HG02759 (cell line): Measurements from ENCODE around the gene HSPB6.

Experiments used
- ATAC-seq: cut with Tn5 transposase; IDR thresholded peaks from one replicate; pipeline ENCODE4 v1.9.1; 2021; ENCODE audit warnings: mild to moderate bottlenecking, moderate library complexity; ENCODE audit not compliant: unreplicated experiment

The HSPB6 gene

DNA sequence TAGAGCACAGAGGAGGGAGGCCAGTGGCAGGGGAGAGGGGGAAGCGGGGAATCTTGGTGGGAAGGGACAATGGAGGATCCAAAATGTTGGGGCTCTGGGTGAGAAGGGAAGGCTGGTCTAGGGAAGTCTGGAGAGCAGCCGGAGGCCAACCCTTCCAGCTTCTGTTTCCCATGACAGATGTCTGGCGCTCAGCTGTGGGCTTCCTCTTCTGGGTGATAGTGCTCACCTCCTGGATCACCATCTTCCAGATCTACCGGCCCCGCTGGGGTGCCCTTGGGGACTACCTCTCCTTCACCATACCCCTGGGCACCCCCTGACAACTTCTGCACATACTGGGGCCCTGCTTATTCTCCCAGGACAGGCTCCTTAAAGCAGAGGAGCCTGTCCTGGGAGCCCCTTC, 10.3 kb downstream of the HSPB6 start:
- ATAC-seq, result no peak

- ATAC-seq, result no peak
Measured at GRCh38 chr19:35746087-35746462, 10.8 kb downstream of the HSPB6 start.

GRCh38 chr19:35745328-35746086, 11.3 kb downstream of the HSPB6 start, which contains the start of the genes PSENEN and U2AF1L4:
TSS of gene PSENEN (plus strand) at chr19:35745651. CDS start at chr19:35745931, 280 bp downstream.
TSS of gene U2AF1L4 (minus strand) at chr19:35745418. CDS start at chr19:35745391, 27 bp downstream.
- peak; percentile 47 for ATAC-seq

GRCh38 chr19:35744430-35745327, 12.2 kb downstream of the HSPB6 start:
- peak; percentile 36 for ATAC-seq

- no peak for ATAC-seq
Measured at GRCh38 chr19:35743640-35744429, 13.0 kb downstream of the HSPB6 start.

DNA sequence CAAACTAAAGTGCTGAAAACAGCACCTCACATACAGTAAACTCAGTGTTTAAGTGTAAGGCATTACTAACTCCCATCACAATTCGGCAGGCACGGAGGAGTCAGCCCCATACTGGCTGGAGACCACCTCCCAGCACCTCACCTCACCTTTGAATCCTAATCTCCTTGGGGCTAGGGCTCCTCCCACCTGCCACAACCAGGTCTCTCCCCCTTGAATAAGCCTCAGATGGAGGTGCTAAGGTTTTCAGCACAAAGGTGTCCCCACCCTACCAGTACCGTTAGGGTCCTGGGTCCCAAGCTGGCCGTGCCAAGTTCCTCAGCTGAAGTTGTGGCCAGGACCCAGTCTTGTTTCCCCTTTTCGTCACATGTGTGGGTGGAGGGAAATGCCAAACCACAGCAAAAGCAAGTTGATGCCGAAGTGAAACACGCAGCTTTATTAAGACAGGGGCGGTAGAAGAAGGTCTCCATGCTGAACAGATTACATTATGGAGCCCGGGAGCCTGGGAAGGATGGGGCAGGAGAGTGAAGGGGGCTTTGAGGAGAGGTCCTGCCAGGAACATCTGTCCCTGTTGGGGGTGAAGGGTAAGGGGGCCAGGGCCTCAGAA, 14.6 kb downstream of the HSPB6 start, which contains the start of gene IGFLR1:
IGFLR1 (minus strand) TSS at position 332 of the 604 bp plus-strand sequence. CDS start 1,272 bp downstream, outside the sequence.
- no peak for ATAC-seq

DNA sequence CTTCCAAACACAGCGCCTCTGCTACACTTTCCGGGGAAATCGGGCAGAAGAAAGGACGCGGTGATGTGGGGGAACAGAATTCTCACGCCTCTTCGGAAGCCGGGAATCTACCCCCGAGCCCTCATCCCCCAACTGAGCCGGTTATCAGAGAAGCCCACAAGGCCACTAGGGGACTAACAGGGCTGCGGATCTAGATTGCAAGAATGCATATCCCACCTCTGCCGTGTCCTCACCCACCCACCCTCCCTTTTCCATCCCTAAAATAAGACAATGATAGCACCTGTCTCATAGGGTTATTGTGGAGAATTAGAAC, 15.7 kb downstream of the HSPB6 start:
- no peak for ATAC-seq

- peak; percentile 62 for ATAC-seq
Measured at GRCh38 chr19:35740423-35741202, 16.2 kb downstream of the HSPB6 start.

DNA sequence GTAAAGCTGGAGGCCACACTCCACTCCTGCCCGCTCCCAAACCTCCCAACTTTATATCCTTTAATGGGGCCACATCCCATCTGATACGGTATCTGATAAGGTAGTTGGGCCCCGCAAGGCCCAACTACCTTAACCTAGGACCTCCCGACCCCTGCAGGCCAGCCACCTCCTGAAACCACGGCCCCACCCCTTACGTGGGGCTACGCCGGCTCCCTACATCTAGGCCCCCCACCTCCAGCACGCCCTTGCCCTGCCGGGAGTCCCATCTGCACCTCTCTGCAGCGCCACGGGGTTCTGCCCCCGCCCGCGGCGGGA, 16.8 kb downstream of the HSPB6 start:
- no peak for ATAC-seq

GRCh38 chr19:35739275-35740107, 17.3 kb downstream of the HSPB6 start:
- ATAC-seq, result no peak

- no peak for ATAC-seq
Measured at GRCh38 chr19:35738887-35739229, 18.0 kb downstream of the HSPB6 start.

DNA sequence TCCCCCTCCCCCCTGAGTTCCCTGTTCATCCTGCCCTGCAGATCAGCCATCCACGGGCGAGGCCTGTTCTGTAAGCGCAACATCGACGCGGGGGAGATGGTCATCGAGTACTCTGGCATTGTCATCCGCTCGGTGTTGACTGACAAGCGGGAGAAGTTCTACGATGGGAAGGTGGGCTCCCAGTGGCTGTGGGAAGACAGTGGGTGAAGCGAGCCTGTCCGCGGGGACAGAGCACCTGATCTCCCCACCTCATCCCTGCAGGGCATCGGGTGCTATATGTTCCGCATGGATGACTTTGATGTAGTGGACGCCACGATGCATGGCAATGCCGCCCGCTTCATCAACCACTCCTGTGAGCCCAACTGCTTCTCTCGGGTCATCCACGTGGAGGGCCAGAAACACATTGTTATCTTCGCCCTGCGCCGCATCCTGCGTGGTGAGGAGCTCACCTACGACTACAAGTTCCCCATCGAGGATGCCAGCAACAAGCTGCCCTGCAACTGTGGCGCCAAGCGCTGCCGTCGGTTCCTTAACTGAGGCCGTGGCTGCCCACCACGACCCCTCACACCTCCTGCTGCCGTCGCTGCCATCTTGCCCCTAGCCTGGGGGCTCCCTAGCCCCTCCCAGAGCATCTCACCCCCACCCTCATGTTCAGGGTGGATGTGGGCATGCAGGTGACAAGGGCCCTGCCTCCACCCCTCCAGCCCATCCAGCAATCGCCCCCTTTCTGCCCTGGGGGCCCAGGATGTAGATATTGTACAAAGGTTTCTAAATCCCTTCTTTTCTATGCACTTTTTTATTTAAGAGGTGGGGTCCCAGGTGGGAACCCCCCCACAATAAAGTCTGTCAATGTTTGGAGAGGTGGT, 18.6 kb downstream of the HSPB6 start:
- ATAC-seq, result no peak

- ATAC-seq, result no peak
Measured at GRCh38 chr19:35736913-35737886, 19.6 kb downstream of the HSPB6 start.

- no peak for ATAC-seq
Measured at GRCh38 chr19:35734889-35735288, 21.9 kb downstream of the HSPB6 start.

- ATAC-seq, result no peak
Measured at GRCh38 chr19:35734273-35734672, 22.6 kb downstream of the HSPB6 start.

DNA sequence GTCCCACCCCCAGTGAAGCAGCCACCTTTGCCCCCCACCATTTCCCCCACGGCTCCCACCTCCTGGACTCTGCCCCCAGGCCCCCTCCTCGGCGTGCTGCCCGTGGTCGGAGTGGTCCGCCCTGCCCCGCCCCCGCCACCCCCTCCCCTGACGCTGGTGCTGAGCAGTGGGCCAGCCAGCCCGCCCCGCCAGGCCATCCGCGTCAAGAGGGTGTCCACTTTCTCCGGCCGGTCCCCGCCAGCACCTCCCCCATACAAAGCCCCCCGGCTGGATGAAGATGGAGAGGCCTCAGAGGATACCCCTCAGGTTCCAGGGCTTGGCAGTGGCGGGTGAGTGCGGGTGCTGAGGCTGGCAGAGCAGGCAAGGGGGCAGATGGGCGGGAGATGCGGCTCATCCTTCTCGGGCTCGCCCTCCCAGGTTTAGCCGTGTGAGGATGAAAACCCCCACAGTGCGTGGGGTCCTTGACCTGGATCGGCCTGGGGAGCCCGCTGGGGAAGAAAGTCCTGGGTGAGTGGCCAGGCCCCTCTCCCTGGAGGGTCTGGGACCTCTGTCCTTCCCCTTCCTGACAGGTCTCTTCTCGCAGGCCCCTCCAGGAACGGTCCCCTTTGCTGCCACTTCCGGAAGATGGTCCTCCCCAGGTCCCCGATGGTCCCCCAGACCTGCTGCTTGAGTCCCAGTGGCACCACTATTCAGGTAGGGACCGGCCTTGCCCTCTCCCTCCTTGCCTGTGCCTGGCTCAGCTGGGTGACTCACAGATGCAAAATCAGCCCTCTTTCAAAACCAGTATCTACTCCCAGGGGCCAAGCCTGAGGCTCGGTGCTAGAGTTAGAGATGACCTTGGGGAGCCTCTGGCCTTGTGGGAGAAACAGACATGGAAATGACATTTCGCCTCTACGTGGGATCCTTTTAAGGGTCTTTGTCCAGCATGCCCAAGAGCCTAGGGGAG, 23.4 kb downstream of the HSPB6 start:
- no peak for ATAC-seq
